Epithelial cell of proximal tubule (primary cell): ENCODE results near the gene KREMEN2. TPM values are rescaled to one million over a fixed set of nuclear protein-coding genes. Genes with fewer than 3 reads are reported as not detected.

ENCODE experiments used
- DNase-seq: peaks from one replicate; pipeline ENCODE4 v3.0.0-alpha.2; 2011; ENCODE audit warnings: low read depth
- H3K4me3 ChIP-seq: 2 replicates; pipeline ENCODE4 v1.5.1; 2011; ENCODE audit warnings: low read depth, mild to moderate bottlenecking, low read length
- CTCF ChIP-seq: conservative IDR thresholded peaks from 2 replicates; pipeline ENCODE4 v1.5.1; 2012; ENCODE audit warnings: low read depth, mild to moderate bottlenecking, low read length
- total RNA-seq: library from RNA; depleted of rRNA; stranded (reverse); fragments of >200 nt; gene quantifications from 2 replicates; pipeline ENCODE4 v1.2.3, GENCODE V29; 2015

KREMEN2 gene
- total RNA-seq, 1 donor from 2014 or later: 4.2 TPM

DNA sequence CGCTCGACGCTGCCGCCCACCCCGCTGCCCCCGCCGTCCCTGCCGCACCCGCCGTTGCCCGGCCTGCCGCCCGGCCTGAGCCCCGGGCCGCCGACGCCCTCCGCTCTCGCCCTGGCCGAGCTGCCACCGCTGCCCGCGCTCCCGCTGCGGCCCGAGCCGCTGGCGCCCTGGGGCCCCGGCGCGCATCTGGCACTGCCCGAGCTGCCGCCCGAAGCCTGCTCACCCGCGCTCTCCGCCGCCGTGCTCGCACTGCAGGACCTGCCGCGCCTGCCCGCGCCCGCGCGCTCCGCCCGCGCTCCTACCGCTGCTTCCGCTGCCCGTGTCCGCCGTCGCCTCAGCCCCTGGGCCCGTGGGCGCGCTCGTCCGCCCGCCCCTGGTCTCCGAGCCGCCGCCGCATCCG lies 40.2 kb downstream of the KREMEN2 start:
- H3K4me3 ChIP-seq: no peak overlapping the region
- no peak for DNase-seq
- no peak for TF ChIP-seq CTCF

DNA sequence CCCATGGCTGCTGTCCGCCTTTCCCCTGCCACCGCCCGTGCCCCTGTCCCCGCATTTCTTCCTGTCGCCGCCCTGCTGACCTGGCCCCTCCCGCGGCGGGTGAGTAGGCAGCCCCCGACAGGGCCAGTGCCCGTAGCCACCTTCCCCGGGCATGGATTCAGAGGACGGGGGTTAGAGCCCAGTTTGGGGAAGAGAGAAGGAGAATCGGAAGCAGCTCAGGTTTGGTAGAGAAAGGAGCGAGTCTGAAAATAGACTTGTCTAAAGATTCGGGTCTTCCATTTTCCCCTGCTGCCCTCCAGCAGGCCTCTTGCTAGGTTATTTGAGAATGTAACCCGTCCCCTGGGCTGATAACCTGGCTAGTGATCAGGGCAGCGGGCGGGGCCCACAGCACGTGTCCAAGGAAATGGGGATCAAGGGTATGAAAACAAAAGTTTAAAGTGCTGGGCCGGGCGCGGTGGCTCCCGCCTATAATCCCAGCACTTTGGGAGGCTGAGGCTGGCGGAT lies 40.8 kb downstream of the KREMEN2 start:
- peak overlapping the region; percentile 61 for H3K4me3 ChIP-seq
- no peak for DNase-seq

DNA sequence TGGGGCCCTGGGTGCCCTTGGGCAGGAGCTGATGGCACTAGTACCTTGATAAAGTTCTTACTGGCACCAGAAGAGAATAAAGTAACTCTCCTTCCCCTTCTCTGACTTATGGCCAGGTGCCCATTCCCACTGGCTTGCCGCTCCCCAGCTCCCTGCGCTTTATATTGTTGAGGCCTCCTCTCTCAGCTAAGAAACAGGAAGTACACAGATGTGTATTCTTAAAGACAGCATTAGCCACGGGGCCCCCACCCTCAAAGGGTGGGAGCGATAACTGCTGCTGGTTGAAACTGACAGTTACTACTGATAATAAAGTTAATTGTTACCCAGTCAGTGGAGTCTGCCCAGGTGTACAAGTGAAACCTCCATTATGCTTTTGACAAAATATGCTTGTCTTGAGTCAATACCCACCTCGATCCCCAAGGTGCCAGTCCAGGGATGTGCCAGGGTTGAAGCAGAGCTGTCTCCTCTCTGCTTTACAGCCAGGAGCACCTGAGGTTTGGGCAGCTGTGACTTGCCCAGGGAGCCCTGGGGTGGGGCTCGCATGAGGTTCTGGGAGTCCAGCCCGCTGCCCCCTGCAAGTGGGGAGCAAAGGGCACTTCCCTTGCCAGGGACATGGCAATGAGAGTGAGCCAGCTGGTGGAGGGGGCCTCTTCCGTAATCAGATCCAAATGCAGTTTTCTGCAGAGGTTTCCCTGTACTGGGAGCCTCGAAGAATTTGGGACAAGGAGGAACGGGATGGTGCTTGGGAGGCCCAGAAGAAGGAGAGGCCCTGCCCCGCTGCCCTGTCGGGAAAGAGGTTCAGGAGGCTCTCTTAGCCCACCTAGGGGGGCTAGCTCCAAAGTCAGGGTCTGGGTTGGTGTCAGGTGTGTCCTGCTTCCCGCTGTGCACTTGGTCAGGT lies 43.2 kb downstream of the KREMEN2 start:
- DNase-seq: no peak
- H3K4me3 ChIP-seq: no peak overlapping the region
- no peak for TF ChIP-seq CTCF

More for the DNA sequence above, 40.8 kb downstream of the KREMEN2 start:
- no peak for TF ChIP-seq CTCF

DNA sequence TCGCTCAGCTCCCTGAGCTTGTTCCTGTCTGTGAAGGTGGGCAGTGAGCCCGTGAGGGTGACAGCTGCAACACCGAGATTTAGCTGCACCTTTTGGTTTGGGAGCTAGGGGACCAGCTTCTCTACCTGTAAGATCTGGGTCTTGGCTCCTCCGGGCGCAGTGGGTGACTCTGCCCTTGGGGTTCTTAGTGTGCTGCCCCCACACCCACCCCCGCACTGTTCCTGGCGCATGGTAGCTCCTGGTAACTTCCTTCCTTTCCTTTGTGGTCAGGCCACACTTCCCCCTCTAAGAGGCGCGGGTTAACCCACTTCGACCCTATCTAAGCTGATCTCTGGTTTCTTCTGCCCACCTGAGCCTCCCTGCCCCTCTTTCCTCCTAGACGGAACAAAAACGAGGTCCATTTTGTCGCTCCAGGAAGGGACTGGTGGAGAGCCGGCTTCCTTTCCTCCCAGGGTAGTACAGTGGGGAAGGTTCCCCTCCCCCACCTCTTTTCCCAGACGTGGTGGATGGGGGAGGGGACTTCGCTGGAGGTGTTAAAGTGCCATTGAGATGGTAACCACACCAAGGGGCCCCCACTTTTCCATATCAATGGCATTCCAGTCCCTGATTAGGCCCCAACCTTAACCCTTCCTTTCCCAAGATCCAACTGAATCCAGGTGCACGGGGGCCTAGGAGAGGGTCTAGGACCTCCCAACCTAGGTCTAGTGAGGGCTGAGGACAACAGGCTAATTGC lies 44.0 kb downstream of the KREMEN2 start:
- no peak for TF ChIP-seq CTCF
- DNase-seq: no peak

GRCh38 chr16:3008690-3009037 lies 44.6 kb downstream of the KREMEN2 start:
- no peak overlapping the region for H3K4me3 ChIP-seq
- no peak for DNase-seq
- TF ChIP-seq CTCF: no peak

More for the DNA sequence above, 44.0 kb downstream of the KREMEN2 start:
- H3K4me3 ChIP-seq: no peak overlapping the region

DNA sequence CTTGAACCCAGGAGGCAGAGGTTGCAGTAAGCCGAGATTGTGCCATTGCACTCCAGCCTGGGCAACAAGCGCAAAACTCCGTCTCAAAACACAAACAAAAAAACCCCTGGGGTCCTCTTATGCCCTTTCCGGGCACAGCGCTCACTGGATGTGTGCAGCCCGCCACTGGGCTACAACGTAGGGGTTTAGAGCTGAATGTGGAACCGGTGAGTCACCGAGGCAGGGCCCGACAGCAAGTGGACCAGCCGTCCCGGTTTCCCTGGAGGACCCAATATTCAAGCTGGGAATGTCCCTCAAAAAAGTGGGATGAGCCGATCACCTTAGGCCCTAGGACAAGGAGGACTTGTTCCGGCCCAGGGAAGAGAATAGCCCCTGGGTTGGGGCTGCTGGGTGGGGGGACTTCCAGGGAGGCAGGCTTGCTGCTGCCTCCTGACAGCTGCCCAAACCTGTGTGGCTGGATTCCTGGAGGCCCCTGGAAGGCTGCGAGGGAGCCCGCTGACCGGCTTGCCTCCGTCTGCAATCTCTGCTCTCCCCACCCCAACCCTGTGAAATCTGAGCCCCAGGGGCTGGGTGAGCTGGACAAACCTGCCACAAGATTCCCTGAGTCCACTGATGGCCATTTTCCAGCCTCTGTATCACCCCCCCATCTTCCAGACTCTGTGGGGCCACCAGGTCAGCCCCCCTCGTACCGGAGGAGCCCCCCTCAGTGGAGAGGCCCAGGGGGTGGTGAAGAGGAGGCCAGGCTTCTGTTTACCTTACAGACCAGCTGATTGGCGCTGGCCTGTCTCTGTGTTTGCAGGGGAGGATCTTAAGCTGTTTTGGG lies 45.7 kb downstream of the KREMEN2 start:
- TF ChIP-seq CTCF: no peak
- DNase-seq: no peak
- no peak overlapping the region for H3K4me3 ChIP-seq
